HepG2 (cell line): Measurements from ENCODE around the gene ADAMTS12. TPM values are rescaled to one million over a fixed set of nuclear protein-coding genes. Genes with fewer than 3 reads are reported as not detected.
"Not testable (repeated sequence)": the region's sequence is repeated elsewhere in the genome, so short reads cannot be mapped to it uniquely, and the experiment has no call there.

Experiments
- ATAC-seq: fragments of 200-7000 bp; cut with Tn5 transposase; 3 replicates; pipeline ENCODE4 v1.9.1; 2020; ENCODE audit warnings: mild to moderate bottlenecking, moderate library complexity
- BruUV-seq: library from RNA; stranded (reverse); fragments of 400-500 nt; replicated peaks from 2 replicates; lab custom pipeline; 2021; lab: Mats Ljungman, UMichigan
- CTCF ChIA-PET: fragments of 300-600 bp; formaldehyde crosslinking; extraction: SDS; loops from one replicate; lab custom pipeline; 2021; ENCODE audit warnings: low total read pairs, inconsistent platforms, low intra/inter-chr PET ratio; lab: Yijun Ruan, JAX
- POLR2A ChIA-PET: fragments of 350-600 bp; sonication (Branson Sonifier 250); formaldehyde crosslinking; loops from one replicate; lab custom pipeline; 2020; ENCODE audit warnings: antibody characterized with exemption, inconsistent platforms; lab: Yijun Ruan, JAX
- DNase-seq: peaks from one replicate; pipeline ENCODE4 v3.0.0-alpha.2; 2015; ENCODE audit warnings: low spot score
- FAIRE-seq: peaks from 3 replicates; lab custom pipeline; 2011; peaks lifted over from hg19 to GRCh38; lab: Jason Lieb, UNC
- H2AFZ ChIP-seq: one replicate; pipeline ENCODE4 v1.6.1; 2011; ENCODE audit warnings: low read length, inconsistent platforms
- H3K27ac ChIP-seq: fragments of 300-600 bp; 3 replicates; pipeline ENCODE4 v1.8.0; 2011; ENCODE audit warnings: mixed run types, mild to moderate bottlenecking, mixed read lengths, low read length, inconsistent platforms; ENCODE audit not compliant: insufficient read depth; ENCODE audit errors: extremely low read length
- H3K27me3 ChIP-seq, 2 experiments: fragments of 200-600 bp in 1 of 2; 2 replicates in 1 of 2; 3 replicates in 1 of 2; pipeline versions ENCODE4 v1.6.0 to v1.8.0; 2011; ENCODE audit warnings: low read length in 2 of 2, mild to moderate bottlenecking in 2 of 2, moderate library complexity in 2 of 2, inconsistent platforms in 1 of 2; ENCODE audit not compliant: insufficient read depth in 2 of 2, control insufficient read depth in 1 of 2
- H3K36me3 ChIP-seq, 2 experiments: fragments of 200-600 bp in 1 of 2; replicated peaks in 1 of 2; 2 replicates in 1 of 2; 3 replicates in 1 of 2; pipeline versions ENCODE4 v1.5.1 to v1.8.0; 2011; ENCODE audit warnings: low read length in 2 of 2, inconsistent platforms in 1 of 2; ENCODE audit not compliant: insufficient read depth in 2 of 2, control insufficient read depth in 1 of 2
- H3K4me1 ChIP-seq: 2 replicates; pipeline ENCODE4 v1.5.1; 2012; ENCODE audit warnings: low read length, inconsistent platforms; ENCODE audit not compliant: insufficient read depth
- H3K4me2 ChIP-seq: 2 replicates; pipeline ENCODE4 v1.6.0; 2011; ENCODE audit warnings: low read depth, low read length, inconsistent platforms
- H3K4me3 ChIP-seq, 3 experiments: fragments of 200-600 bp in 1 of 3; sonication (generic), shearing (Covaris generic) in 1 of 3; replicated peaks in 1 of 3; 2 replicates each; pipeline ENCODE4 v1.5.1; 2011 to 2016; ENCODE audit warnings: low read length in 3 of 3, inconsistent platforms in 2 of 3, low read depth in 2 of 3, mild to moderate bottlenecking in 2 of 3, control low read depth in 1 of 3, mixed read lengths in 1 of 3; ENCODE audit not compliant: insufficient read depth in 1 of 3
- H3K79me2 ChIP-seq: one replicate; pipeline ENCODE4 v1.6.1; 2011; ENCODE audit warnings: low read length, inconsistent platforms; ENCODE audit not compliant: insufficient read depth
- H3K9ac ChIP-seq: 2 replicates; pipeline ENCODE4 v1.6.0; 2011; ENCODE audit warnings: mild to moderate bottlenecking, low read depth, low read length, inconsistent platforms; ENCODE audit not compliant: insufficient read depth
- H3K9me3 ChIP-seq: 2 replicates; pipeline ENCODE4 v1.5.1; 2012; ENCODE audit warnings: mild to moderate bottlenecking, low read length
- H4K20me1 ChIP-seq: 2 replicates; pipeline ENCODE4 v1.6.0; 2011; ENCODE audit warnings: inconsistent platforms, mild to moderate bottlenecking, low read length, moderate library complexity; ENCODE audit not compliant: insufficient read depth
- ATAD3A ChIP-seq: sonication (generic); formaldehyde crosslinking; IDR thresholded peaks from 2 replicates; pipeline ENCODE4 v1.4.0; 2020; ENCODE audit warnings: missing genetic modification reagents
- CSRNP1 ChIP-seq: sonication (generic); formaldehyde crosslinking; IDR thresholded peaks from 2 replicates; pipeline ENCODE4 v1.8.1; 2023; ENCODE audit warnings: mild to moderate bottlenecking, missing genetic modification reagents
- SP4 ChIP-seq: sonication (generic); formaldehyde crosslinking; IDR thresholded peaks from 2 replicates; pipeline ENCODE4 v1.8.1; 2023; ENCODE audit warnings: mild to moderate bottlenecking, missing genetic modification reagents
- ZKSCAN1 ChIP-seq: fragments of 150-350 bp; IDR thresholded peaks from 2 replicates; pipeline ENCODE4 v1.6.1; 2014; ENCODE audit warnings: low read length
- ZNF547 ChIP-seq: sonication (generic); formaldehyde crosslinking; IDR thresholded peaks from 2 replicates; pipeline ENCODE4 v1.5.1; 2020; ENCODE audit warnings: mild to moderate bottlenecking, missing genetic modification reagents
- ZNF577 ChIP-seq: sonication (generic); formaldehyde crosslinking; IDR thresholded peaks from 2 replicates; pipeline ENCODE4 v1.4.0; 2020; ENCODE audit warnings: mild to moderate bottlenecking, low read depth, missing genetic modification reagents, borderline replicate concordance
- ZNF598 ChIP-seq: sonication (generic); formaldehyde crosslinking; IDR thresholded peaks from 2 replicates; pipeline ENCODE4 v1.5.1; 2020; ENCODE audit warnings: mild to moderate bottlenecking, missing genetic modification reagents, borderline replicate concordance
- WGBS: methylation state at CpG from one replicate; pipeline ENCODE4 v1.1.6; 2017; ENCODE audit warnings: low lambda C conversion rate; 5-methylcytosine and 5-hydroxymethylcytosine counted together
- in situ Hi-C: cut with HindIII; loops from 2 replicates; pipeline ENCODE4 v1.10.0; 2017; ENCODE audit warnings: low pct_unique_long_range_greater_than_20kb; ENCODE audit not compliant: extremely low pct_ligation_motif_present
- intact Hi-C: fragments of 100-400 bp; cut with micrococcal nuclease; formaldehyde crosslinking; loops from one replicate; pipeline ENCODE4 v1.10.0; 2022; ENCODE audit not compliant: unreplicated experiment
- polyA plus RNA-seq, 8 experiments: library from polyadenylated mRNA; depleted of rRNA in 3 of 8; stranded (reverse) in 7 of 8; unstranded in 1 of 8; fragments of >200 nt; fragmentation: Illumina TruSeq in 4 of 8; extraction: Trizol in 4 of 8; gene quantifications; 2 replicates each; pipeline versions ENCODE4 v1.2.1 to v1.2.3, GENCODE V29; 2011 to 2016; ENCODE audit warnings: low read depth in 4 of 8, missing spikeins in 1 of 8, mixed read lengths in 1 of 8; ENCODE audit not compliant: insufficient read depth in 1 of 8
- total RNA-seq, 5 experiments: library from RNA; depleted of rRNA; stranded (reverse); fragments of >200 nt; fragmentation: Illumina TruSeq; extraction: Trizol; gene quantifications; 2 replicates each; pipeline ENCODE4 v1.2.3, GENCODE V29; 2016; ENCODE audit warnings: low read depth in 1 of 5
- TF ChIP-seq, protein P1 (sequence below): sonication (generic); formaldehyde crosslinking; IDR thresholded peaks from 2 replicates; pipeline ENCODE4 v1.5.1; 2020; ENCODE audit warnings: missing genetic modification reagents, mild to moderate bottlenecking, borderline replicate concordance
- TF ChIP-seq, protein P2 (sequence below): conservative IDR thresholded peaks from 2 replicates; pipeline ENCODE4 v1.6.1; 2018; ENCODE audit warnings: missing genetic modification reagents

ADAMTS12 gene
- total and polyA plus RNA-seq, 2 of the 13 experiments (the other 11 are each of a cell fraction or from before 2014, with no cell fraction given): 0.03 TPM; not detected in 1

DNA sequence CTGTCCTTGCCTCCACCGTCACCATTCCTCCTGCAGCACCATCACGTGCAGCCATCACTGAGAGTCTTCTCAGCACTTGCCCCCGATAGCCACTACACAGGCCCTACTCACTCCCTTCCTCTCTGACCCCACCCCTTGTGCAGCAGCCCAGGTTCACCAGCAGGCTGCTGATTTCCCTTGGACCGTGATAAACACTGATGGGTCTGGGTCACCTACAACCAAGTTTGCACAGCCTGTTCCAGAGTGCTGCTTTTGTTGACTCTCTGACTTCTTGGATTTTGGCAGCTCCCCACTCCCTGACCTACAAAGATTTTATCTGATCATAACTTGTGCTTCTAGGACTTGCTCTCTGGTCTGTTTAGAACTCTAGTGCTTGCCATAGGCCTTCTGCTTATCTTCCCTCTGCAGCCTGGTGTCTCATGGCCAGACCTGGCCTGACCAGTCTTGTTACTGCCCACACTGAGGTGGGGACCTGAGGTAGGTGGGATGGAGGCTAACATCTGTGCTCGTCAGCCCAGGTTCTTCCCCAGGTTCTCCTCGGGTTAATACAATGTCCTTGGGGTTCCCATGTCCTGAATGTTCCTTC is 341.7 kb downstream of the ADAMTS12 start (continued):
- TF ChIP-seq CSRNP1 (CRISPR knock-in tag): no peak
- TF ChIP-seq, protein P1, sequence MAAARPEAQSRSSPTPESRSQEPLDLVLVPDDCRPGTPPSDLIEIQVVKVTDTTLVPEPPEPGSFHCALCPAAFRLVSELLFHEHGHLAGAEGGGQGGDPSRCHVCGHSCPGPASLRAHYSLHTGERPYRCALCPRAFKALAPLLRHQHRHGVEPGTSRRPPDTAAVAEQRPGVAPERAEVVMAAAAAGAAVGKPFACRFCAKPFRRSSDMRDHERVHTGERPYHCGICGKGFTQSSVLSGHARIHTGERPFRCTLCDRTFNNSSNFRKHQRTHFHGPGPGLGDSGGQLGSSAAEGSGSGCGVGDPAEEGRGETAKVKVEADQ (CRISPR knock-in tag): no peak
- TF ChIP-seq ZNF547: no peak
- TF ChIP-seq ZNF577: no peak
- no peak for TF ChIP-seq SP4
- TF ChIP-seq, protein P2, sequence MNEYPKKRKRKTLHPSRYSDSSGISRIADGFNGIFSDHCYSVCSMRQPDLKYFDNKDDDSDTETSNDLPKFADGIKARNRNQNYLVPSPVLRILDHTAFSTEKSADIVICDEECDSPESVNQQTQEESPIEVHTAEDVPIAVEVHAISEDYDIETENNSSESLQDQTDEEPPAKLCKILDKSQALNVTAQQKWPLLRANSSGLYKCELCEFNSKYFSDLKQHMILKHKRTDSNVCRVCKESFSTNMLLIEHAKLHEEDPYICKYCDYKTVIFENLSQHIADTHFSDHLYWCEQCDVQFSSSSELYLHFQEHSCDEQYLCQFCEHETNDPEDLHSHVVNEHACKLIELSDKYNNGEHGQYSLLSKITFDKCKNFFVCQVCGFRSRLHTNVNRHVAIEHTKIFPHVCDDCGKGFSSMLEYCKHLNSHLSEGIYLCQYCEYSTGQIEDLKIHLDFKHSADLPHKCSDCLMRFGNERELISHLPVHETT (CRISPR knock-in tag): no peak
- no peak for TF ChIP-seq ATAD3A (CRISPR knock-in tag)
- no peak for TF ChIP-seq ZKSCAN1
- TF ChIP-seq ZNF598 (CRISPR knock-in tag): no peak

DNA sequence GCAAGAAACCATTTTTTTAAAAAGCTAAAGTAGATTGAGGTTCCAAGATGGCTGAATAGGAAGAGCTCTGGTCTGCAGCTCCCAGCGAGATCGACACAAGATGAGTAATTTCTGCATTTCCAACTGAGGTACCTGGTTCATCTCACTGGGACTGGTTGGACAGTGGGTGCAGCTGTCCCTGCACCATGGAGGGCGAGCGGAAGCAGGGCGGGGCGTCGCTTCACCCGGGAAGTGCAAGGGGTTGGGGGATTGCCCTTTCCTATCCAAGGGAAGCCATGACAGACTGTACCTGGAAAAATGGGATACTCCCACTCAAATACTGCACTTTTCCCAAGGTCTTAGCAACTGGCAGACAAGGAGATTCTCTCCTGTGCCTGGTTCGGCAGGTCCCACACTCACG is 352.0 kb downstream of the ADAMTS12 start:
- H2AFZ ChIP-seq, H3K4me1 ChIP-seq, intact Hi-C loops, H3K9ac ChIP-seq, H3K4me3 ChIP-seq, H3K27me3 ChIP-seq, DNase-seq, H4K20me1 ChIP-seq, CTCF ChIA-PET, FAIRE-seq, BruUV-seq, H3K36me3 ChIP-seq, H3K27ac ChIP-seq, H3K79me2 ChIP-seq, ATAC-seq, POLR2A ChIA-PET, H3K9me3 ChIP-seq, in situ Hi-C loops: not testable (repeated sequence)
- 58% methylated on average over 4 of the region's 10 CpGs for WGBS
- H3K4me2 ChIP-seq: peak overlapping the region; percentile 18; the same call in 1 of the 2 replicates
